Breast epithelium (tissue), 4 donors: Measurements from ENCODE around the gene CYP26C1. TPM values are rescaled to one million over a fixed set of nuclear protein-coding genes. Genes with fewer than 3 reads are reported as not detected.

Source experiments
- DNase-seq, 2 donors: peaks; one replicate each; pipeline ENCODE4 v3.0.0-alpha.2; 2019; ENCODE audit warnings: low spot score in 2 of 2
- H3K27ac ChIP-seq, 2 donors: fragments of 200-600 bp; sonication (generic) in 1 of 2; one replicate each; pipeline ENCODE4 v1.5.1; 2016 to 2019; ENCODE audit warnings: mild to moderate bottlenecking in 1 of 2
- H3K27me3 ChIP-seq, 2 donors: fragments of 200-600 bp; sonication (generic) in 1 of 2; one replicate each; pipeline versions ENCODE4 v1.5.1 to v1.6.0; 2017 to 2019; ENCODE audit warnings: control low read depth in 1 of 2, mild to moderate bottlenecking in 1 of 2
- H3K36me3 ChIP-seq: fragments of 200-600 bp; one replicate; pipeline ENCODE4 v1.5.1; 2019
- H3K4me1 ChIP-seq, 2 donors: fragments of 200-600 bp; sonication (generic); one replicate each; pipeline ENCODE4 v1.5.1; 2016 to 2019; ENCODE audit warnings: control low read depth in 1 of 2
- H3K4me3 ChIP-seq, 3 donors: fragments of 200-600 bp; sonication (generic); 1 replicate in 2 of 3; 2 replicates in 1 of 3; pipeline ENCODE4 v1.5.1; 2016 to 2019; ENCODE audit warnings: mild to moderate bottlenecking in 3 of 3, moderate library complexity in 2 of 3
- H3K9me3 ChIP-seq, 2 donors: fragments of 200-600 bp; sonication (generic) in 1 of 2; one replicate each; pipeline ENCODE4 v1.5.1; 2016 to 2019; ENCODE audit warnings: control low read depth in 1 of 2
- CTCF ChIP-seq, 3 donors: fragments of 450-650 bp; IDR thresholded peaks; one replicate each; pipeline ENCODE4 v1.5.1; 2016 to 2017; ENCODE audit warnings: antibody characterized with exemption in 3 of 3, mild to moderate bottlenecking in 3 of 3, moderate library complexity in 3 of 3
- POLR2A ChIP-seq: fragments of 450-650 bp; IDR thresholded peaks from one replicate; pipeline ENCODE4 v1.6.1; 2016; ENCODE audit warnings: antibody characterized with exemption, mild to moderate bottlenecking, moderate library complexity
- POLR2AphosphoS5 ChIP-seq, 3 donors: sonication (generic); formaldehyde crosslinking; IDR thresholded peaks; one replicate each; pipeline ENCODE4 v1.6.1; 2017; ENCODE audit warnings: antibody characterized with exemption in 3 of 3
- intact Hi-C: fragments of 100-400 bp; cut with DNase I; formaldehyde crosslinking; loops from one replicate; pipeline ENCODE4 v1.15.1; 2023; ENCODE audit warnings: low total_unique reads
- total RNA-seq, 3 donors: library from RNA; depleted of rRNA; stranded (reverse); fragments of >200 nt; gene quantifications; one replicate each; pipeline ENCODE4 v1.1.0, GENCODE V29; 2016

The CYP26C1 gene
- total RNA-seq, 3 donors from 2014 or later, result 0.15 to 0.16 TPM; not detected in 1

DNA sequence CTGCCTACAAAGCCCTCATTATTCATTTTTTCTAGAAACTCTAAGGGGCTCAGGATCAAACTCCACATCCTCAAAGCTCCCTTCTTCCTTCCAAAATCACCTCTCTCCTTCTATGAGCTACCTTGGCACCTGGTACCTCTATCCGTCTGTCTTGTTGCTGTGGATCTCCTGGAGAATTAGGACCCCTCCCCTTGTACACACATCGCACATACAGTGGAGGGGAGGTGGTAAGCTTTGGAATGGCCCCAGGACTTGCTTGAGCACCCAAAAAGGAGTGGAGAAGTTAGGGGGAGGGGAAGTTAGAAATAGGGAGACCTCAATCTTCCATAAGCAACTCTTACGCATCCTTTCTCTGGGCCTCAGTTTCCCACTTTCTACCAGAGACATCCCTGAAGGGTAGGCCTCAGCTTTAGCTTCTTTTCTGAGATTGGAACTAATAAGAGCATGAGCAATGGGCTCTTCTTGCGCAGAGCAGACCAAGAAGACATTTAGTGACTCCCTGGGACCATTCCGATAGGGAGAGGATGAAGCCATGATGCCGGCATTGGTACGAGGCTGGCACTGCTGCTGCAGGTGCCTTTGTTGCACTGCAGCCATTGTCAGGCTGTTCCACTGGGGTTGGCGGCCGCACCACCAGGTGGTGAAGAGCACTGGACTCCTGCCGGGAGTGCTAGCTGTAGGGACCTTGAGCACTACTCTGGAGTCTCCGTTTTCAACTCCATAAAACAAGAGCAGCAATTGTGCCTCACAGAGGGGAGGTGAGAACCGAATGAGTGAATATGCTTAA lies 4.5 kb downstream of the CYP26C1 start:
- H3K27ac ChIP-seq, result no peak overlapping the region
- H3K4me3 ChIP-seq, result no peak overlapping the region
- no peaks in the 10 kb centered on the region for H3K9me3 ChIP-seq
- no peak for DNase-seq
- peaks cover 0 to 5% of the 10 kb centered on the region in 2 donors for H3K4me1 ChIP-seq
- H3K36me3 ChIP-seq, result no peaks in the 10 kb centered on the region
- TF ChIP-seq POLR2A (no peak), CTCF (IDR thresholded peaks at IDR 0.05) (no peak), POLR2AphosphoS5 (IDR thresholded peaks at IDR 0.05) (no peak)
- intact Hi-C loops, result no loop called here
- H3K27me3 ChIP-seq, result peaks cover 3 to 95% of the 10 kb centered on the region in 2 donors

- Histone ChIP-seq H3K4me3 (peak overlapping the region in 2 of 3 donors; percentile 27 to 52), H3K27me3 (peaks cover 0 to 94% of the 10 kb centered on the region in 2 donors)
- intact Hi-C loops, result no loop called here
Observed at GRCh38 chr10:93065675-93066543, 5.3 kb downstream of the CYP26C1 start.

GRCh38 chr10:93066544-93066913 lies 5.9 kb downstream of the CYP26C1 start:
- H3K4me3 ChIP-seq, result no peak overlapping the region
- TF ChIP-seq POLR2A (no peak), POLR2AphosphoS5 (IDR thresholded peaks at IDR 0.05) (no peak), CTCF (IDR thresholded peaks at IDR 0.05) (no peak)
- no peak overlapping the region for H3K27ac ChIP-seq
- H3K4me1 ChIP-seq, result peaks cover 0 to 5% of the 10 kb centered on the region in 2 donors
- H3K27me3 ChIP-seq, result peaks cover 0 to 88% of the 10 kb centered on the region in 2 donors
- no peak for DNase-seq
- no peaks in the 10 kb centered on the region for H3K36me3 ChIP-seq
- no peaks in the 10 kb centered on the region for H3K9me3 ChIP-seq
- intact Hi-C loops, result no loop called here

More at GRCh38 chr10:93065675-93066543, 5.3 kb downstream of the CYP26C1 start:
- TF ChIP-seq POLR2A, result no peak
- TF ChIP-seq CTCF (IDR thresholded peaks at IDR 0.05), result no peak
- TF ChIP-seq POLR2AphosphoS5 (IDR thresholded peaks at IDR 0.05), result no peak
- H3K9me3 ChIP-seq, result no peaks in the 10 kb centered on the region
- H3K4me1 ChIP-seq, result peaks cover 0 to 5% of the 10 kb centered on the region in 2 donors
- no peak for DNase-seq
- H3K36me3 ChIP-seq, result no peaks in the 10 kb centered on the region
- H3K27ac ChIP-seq, result no peak overlapping the region

GRCh38 chr10:93067443-93068365 lies 7.1 kb downstream of the CYP26C1 start:
- Histone ChIP-seq H3K27ac (no peak overlapping the region), H3K4me1 (peaks cover 0 to 2% of the 10 kb centered on the region in 2 donors), H3K4me3 (peak overlapping the region in 2 of 3 donors; percentile 13 to 31), H3K36me3 (no peaks in the 10 kb centered on the region), H3K27me3 (peaks cover 0 to 84% of the 10 kb centered on the region in 2 donors), H3K9me3 (no peaks in the 10 kb centered on the region)
- no peak for DNase-seq
- intact Hi-C loops, result no loop called here
- TF ChIP-seq CTCF (IDR thresholded peaks at IDR 0.05) (no peak), POLR2A (no peak), POLR2AphosphoS5 (IDR thresholded peaks at IDR 0.05) (no peak)
